B cell (primary cell): Measurements from ENCODE around the gene DIP2B. TPM values are rescaled to one million over a fixed set of nuclear protein-coding genes. Genes with fewer than 3 reads are reported as not detected.

Experiments used
- ATAC-seq: fragments of 200-7000 bp; cut with Tn5 transposase; one replicate; pipeline ENCODE4 v1.10.0; 2021; ENCODE audit warnings: low read depth, mild to moderate bottlenecking, moderate number of reproducible peaks, moderate library complexity
- CTCF ChIA-PET: fragments of 350-600 bp; sonication (Branson Sonifier 250); formaldehyde crosslinking; loops from one replicate; lab custom pipeline; 2021; ENCODE audit warnings: antibody characterized with exemption, inconsistent platforms; lab: Charles Lee
- POLR2A ChIA-PET: fragments of 350-600 bp; sonication (Branson Sonifier 250); formaldehyde crosslinking; loops from one replicate; lab custom pipeline; 2021; ENCODE audit warnings: antibody characterized with exemption; lab: Charles Lee
- DNase-seq: peaks from one replicate; pipeline ENCODE4 v3.0.0; 2013
- H2AFZ ChIP-seq: 2 replicates; pipeline ENCODE4 v1.6.1; 2012; ENCODE audit warnings: mild to moderate bottlenecking, low read depth, low read length; ENCODE audit not compliant: insufficient read depth, poor library complexity, severe bottlenecking
- H3K27ac ChIP-seq, 2 donors: 1 replicate in 1 of 2; 2 replicates in 1 of 2; pipeline ENCODE4 v1.5.1; 2012 to 2013; ENCODE audit warnings: low read length in 2 of 2, mild to moderate bottlenecking in 2 of 2, moderate library complexity in 1 of 2
- H3K27me3 ChIP-seq, 4 experiments: fragments of 200-600 bp in 1 of 4; sonication (generic) in 1 of 4; replicated peaks in 1 of 4; 1 replicate in 2 of 4; 2 replicates in 2 of 4; pipeline versions ENCODE4 v1.6.1 to v1.7.0; 2013 to 2016; ENCODE audit warnings: low read length in 3 of 4, mild to moderate bottlenecking in 2 of 4, mixed read lengths in 1 of 4, moderate library complexity in 1 of 4; ENCODE audit not compliant: insufficient read depth in 4 of 4, control insufficient read depth in 3 of 4; ENCODE audit errors: control extremely low read depth in 1 of 4
- H3K36me3 ChIP-seq, 2 experiments: replicated peaks in 1 of 2; 1 replicate in 1 of 2; 2 replicates in 1 of 2; pipeline versions ENCODE4 v1.6.1 to v1.7.1; 2013; ENCODE audit warnings: low read length in 1 of 2; ENCODE audit not compliant: insufficient read depth in 2 of 2, control insufficient read depth in 1 of 2; ENCODE audit errors: control extremely low read depth in 1 of 2, extremely low read depth in 1 of 2
- H3K4me1 ChIP-seq, 2 donors: fragments of 200-600 bp in 1 of 2; sonication (generic) in 1 of 2; 1 replicate in 1 of 2; 2 replicates in 1 of 2; pipeline versions ENCODE4 v1.5.1 to v1.6.1; 2013 to 2017; ENCODE audit warnings: low read length in 2 of 2; ENCODE audit not compliant: control insufficient read depth in 2 of 2, insufficient read depth in 2 of 2
- H3K4me2 ChIP-seq: replicated peaks from 2 replicates; pipeline ENCODE3; 2012; ENCODE audit warnings: mild to moderate bottlenecking, low read depth, low read length; ENCODE audit not compliant: poor library complexity, severe bottlenecking
- H3K4me3 ChIP-seq, 5 experiments: fragments of 200-600 bp in 1 of 5; sonication (generic) in 1 of 5; 1 replicate in 3 of 5; 2 replicates in 2 of 5; pipeline versions ENCODE4 v1.5.1 to v1.7.0; 2011 to 2016; ENCODE audit warnings: low read length in 4 of 5, mild to moderate bottlenecking in 4 of 5, low read depth in 2 of 5, control low read depth in 1 of 5, moderate library complexity in 1 of 5; ENCODE audit not compliant: insufficient read depth in 1 of 5; ENCODE audit errors: control extremely low read depth in 1 of 5, extremely low read depth in 1 of 5
- H3K79me2 ChIP-seq: fragments of 200-600 bp; sonication (generic); one replicate; pipeline ENCODE4 v1.6.0; 2016; ENCODE audit warnings: low read length; ENCODE audit not compliant: control insufficient read depth, insufficient read depth
- H3K9ac ChIP-seq: fragments of 200-600 bp; sonication (generic); 2 replicates; pipeline ENCODE4 v1.6.1; 2017; ENCODE audit warnings: mild to moderate bottlenecking, low read length, moderate library complexity
- H3K9me3 ChIP-seq, 3 donors: one replicate each; pipeline versions ENCODE4 v1.6.1 to v1.7.1; 2013; ENCODE audit warnings: low read length in 2 of 3; ENCODE audit not compliant: control insufficient read depth in 2 of 3, insufficient read depth in 1 of 3; ENCODE audit errors: control extremely low read depth in 1 of 3
- H4K20me1 ChIP-seq: 2 replicates; pipeline ENCODE4 v1.6.0; 2012; ENCODE audit warnings: mild to moderate bottlenecking, low read length; ENCODE audit not compliant: insufficient read depth, control insufficient read depth, poor library complexity, severe bottlenecking
- H3K27ac Mint-ChIP-seq: one replicate; pipeline ENCODE4 v1.8.0; 2021; ENCODE audit warnings: mixed read lengths
- H3K27me3 Mint-ChIP-seq: one replicate; pipeline ENCODE4 v1.8.0; 2021; ENCODE audit warnings: mixed read lengths
- H3K4me1 Mint-ChIP-seq: one replicate; pipeline ENCODE4 v1.8.0; 2021; ENCODE audit warnings: mixed read lengths
- H3K4me3 Mint-ChIP-seq: one replicate; pipeline ENCODE4 v1.8.0; 2021; ENCODE audit warnings: mixed read lengths
- H3K9me3 Mint-ChIP-seq: one replicate; pipeline ENCODE4 v1.8.0; 2022; ENCODE audit warnings: mixed read lengths; ENCODE audit not compliant: insufficient read depth
- CTCF ChIP-seq: fragments of 200-600 bp; IDR thresholded peaks from one replicate; pipeline ENCODE4 v1.8.0; 2022; ENCODE audit warnings: antibody characterized with exemption, mild to moderate bottlenecking
- EZH2 ChIP-seq: IDR thresholded peaks from 2 replicates; pipeline ENCODE4 v1.6.1; 2012; ENCODE audit warnings: borderline replicate concordance, low read depth, mild to moderate bottlenecking, moderate library complexity, low read length; ENCODE audit not compliant: insufficient read depth, poor library complexity, severe bottlenecking
- WGBS: methylation state at CpG from one replicate; pipeline ENCODE4 v1.1.5; 2013; ENCODE audit warnings: missing lambda C conversion rate; ENCODE audit not compliant: insufficient coverage; 5-methylcytosine and 5-hydroxymethylcytosine counted together
- intact Hi-C: fragments of 100-400 bp; cut with micrococcal nuclease; formaldehyde crosslinking; loops from one replicate; pipeline ENCODE4 v1.10.0; 2022
- polyA plus RNA-seq: library from polyadenylated mRNA; depleted of rRNA; stranded (reverse); fragments of >200 nt; gene quantifications from 2 replicates; pipeline ENCODE4 v1.2.3, GENCODE V29; 2012
- total RNA-seq, 2 donors: library from RNA; stranded (reverse); fragments of 120-200 nt in 1 of 2; gene quantifications; 1 replicate in 1 of 2; 2 replicates in 1 of 2; pipeline versions ENCODE4 v1.2.3 to v1.2.4, GENCODE V29; 2013 to 2022

Gene DIP2B
- total and polyA plus RNA-seq, 2 donors (not counting 1 experiment from before 2014, with no cell fraction given) = 16.4 to 38.8 TPM

- Histone ChIP-seq H3K79me2 (no peaks in the 10 kb centered on the region), H3K4me3 (no peak overlapping the region), H4K20me1 (no peaks in the 10 kb centered on the region), H3K9me3 (no peaks in the 10 kb centered on the region), H3K9ac (no peak overlapping the region), H2AFZ (no peak overlapping the region), H3K27ac (no peak overlapping the region), H3K4me1 (peaks cover 0 to 8% of the 10 kb centered on the region in 2 donors), H3K27me3 (no peaks in the 10 kb centered on the region), H3K4me2 (no peak overlapping the region), H3K36me3 (peaks cover 5 to 75% of the 10 kb centered on the region in 2 experiments)
- DNase-seq (no peak), ATAC-seq (no peak)
- H3K9me3 Mint-ChIP-seq = no peaks in the 10 kb centered on the region
- no peaks in the 10 kb centered on the region for H3K27me3 Mint-ChIP-seq
- TF ChIP-seq EZH2 (no peak), CTCF (no peak)
- 100% methylated on average over 2 of the region's 2 CpGs for WGBS
- no peak overlapping the region for H3K27ac Mint-ChIP-seq
- ChIA-PET POLR2A (no interaction called here), CTCF (no interaction called here)
- no peak overlapping the region for H3K4me3 Mint-ChIP-seq
- H3K4me1 Mint-ChIP-seq = peaks cover 12% of the 10 kb centered on the region
- intact Hi-C loops = no loop called here
Observed at GRCh38 chr12:50718760-50719159, 214.0 kb downstream of the DIP2B start.

- intact Hi-C loops = no loop called here
Observed at GRCh38 chr12:50720085-50720484, 215.3 kb downstream of the DIP2B start.

More at GRCh38 chr12:50720085-50720484, 215.3 kb downstream of the DIP2B start:
- Histone ChIP-seq H3K27ac (no peak overlapping the region), H2AFZ (no peak overlapping the region), H4K20me1 (no peaks in the 10 kb centered on the region), H3K4me3 (no peak overlapping the region), H3K9me3 (no peaks in the 10 kb centered on the region), H3K4me1 (peaks cover 0 to 8% of the 10 kb centered on the region in 2 donors), H3K9ac (no peak overlapping the region), H3K36me3 (peaks cover 6 to 75% of the 10 kb centered on the region in 2 experiments), H3K27me3 (no peaks in the 10 kb centered on the region), H3K4me2 (no peak overlapping the region), H3K79me2 (no peaks in the 10 kb centered on the region)
- POLR2A ChIA-PET = no interaction called here
- H3K27ac Mint-ChIP-seq = no peak overlapping the region
- peaks cover 12% of the 10 kb centered on the region for H3K4me1 Mint-ChIP-seq
- 100% methylated on average over 3 of the region's 3 CpGs for WGBS
- no peak for TF ChIP-seq CTCF
- ATAC-seq (no peak), DNase-seq (no peak)
- H3K9me3 Mint-ChIP-seq = no peaks in the 10 kb centered on the region
- CTCF ChIA-PET = no interaction called here
- no peak overlapping the region for H3K4me3 Mint-ChIP-seq
- no peaks in the 10 kb centered on the region for H3K27me3 Mint-ChIP-seq
